Testis (tissue), 3 donors: Measurements from ENCODE around the gene DDX23. TPM values are rescaled to one million over a fixed set of nuclear protein-coding genes. Genes with fewer than 3 reads are reported as not detected.
A peak's percentile ranks its signal among the peaks of the same experiment; 100 is the strongest.

ENCODE experiments used
- DNase-seq: peaks from one replicate; pipeline ENCODE4 v3.0.0-alpha.2; 2019
- H3K27ac ChIP-seq, 2 donors: fragments of 200-600 bp; sonication (generic); one replicate each; pipeline ENCODE4 v1.5.1; 2019
- H3K27me3 ChIP-seq: fragments of 200-600 bp; sonication (generic); one replicate; pipeline ENCODE4 v1.5.1; 2019
- H3K36me3 ChIP-seq: fragments of 200-600 bp; sonication (generic); one replicate; pipeline ENCODE4 v1.5.1; 2017; ENCODE audit warnings: low read depth; ENCODE audit errors: missing control alignments
- H3K4me1 ChIP-seq: fragments of 200-600 bp; sonication (generic); one replicate; pipeline ENCODE4 v1.5.1; 2019
- H3K4me3 ChIP-seq, 2 donors: fragments of 200-600 bp; sonication (generic); one replicate each; pipeline ENCODE4 v1.5.1; 2017 to 2019
- H3K9me3 ChIP-seq: fragments of 200-600 bp; sonication (generic); one replicate; pipeline ENCODE4 v1.5.1; 2017
- POLR2A ChIP-seq: fragments of 450-650 bp; IDR thresholded peaks from one replicate; pipeline ENCODE4 v1.6.1; 2017; ENCODE audit warnings: antibody characterized with exemption, mild to moderate bottlenecking, moderate library complexity
- WGBS, 2 donors: methylation state at CpG; one replicate each; pipeline ENCODE4 v1.1.5; 2018; 5-methylcytosine and 5-hydroxymethylcytosine counted together
- intact Hi-C: fragments of 100-400 bp; cut with DNase I; formaldehyde crosslinking; loops from one replicate; pipeline ENCODE4 v1.15.1; 2023; ENCODE audit warnings: low total_unique reads
- polyA plus RNA-seq: library from polyadenylated mRNA; stranded (reverse); fragments of 350-450 nt; fragmentation: Illumina TruSeq; extraction: RNeasy Lipid Tissue Mini Kit (QIAGEN cat#74804); gene quantifications from one replicate; pipeline ENCODE4 v1.2.3, GENCODE V29; 2014; ENCODE audit warnings: low read depth, low replicate concordance; ENCODE audit not compliant: insufficient read depth
- total RNA-seq, 2 donors: library from RNA; depleted of rRNA; stranded (reverse); fragments of >200 nt; gene quantifications; one replicate each; pipeline ENCODE4 v1.2.3, GENCODE V29; 2016
- TF ChIP-seq, protein P1 (sequence below), 3 experiments: fragments of 450-650 bp in 2 of 3; fragments of 200-600 bp in 1 of 3; sonication (generic) in 1 of 3; IDR thresholded peaks; one replicate each; pipeline ENCODE4 v1.5.1; 2016 to 2019; ENCODE audit warnings: antibody characterized with exemption in 3 of 3, mild to moderate bottlenecking in 2 of 3, moderate library complexity in 1 of 3

Gene DDX23
- total and polyA plus RNA-seq, 3 donors from 2014 or later: 69.4 to 96.1 (median 85.0) TPM

DNA sequence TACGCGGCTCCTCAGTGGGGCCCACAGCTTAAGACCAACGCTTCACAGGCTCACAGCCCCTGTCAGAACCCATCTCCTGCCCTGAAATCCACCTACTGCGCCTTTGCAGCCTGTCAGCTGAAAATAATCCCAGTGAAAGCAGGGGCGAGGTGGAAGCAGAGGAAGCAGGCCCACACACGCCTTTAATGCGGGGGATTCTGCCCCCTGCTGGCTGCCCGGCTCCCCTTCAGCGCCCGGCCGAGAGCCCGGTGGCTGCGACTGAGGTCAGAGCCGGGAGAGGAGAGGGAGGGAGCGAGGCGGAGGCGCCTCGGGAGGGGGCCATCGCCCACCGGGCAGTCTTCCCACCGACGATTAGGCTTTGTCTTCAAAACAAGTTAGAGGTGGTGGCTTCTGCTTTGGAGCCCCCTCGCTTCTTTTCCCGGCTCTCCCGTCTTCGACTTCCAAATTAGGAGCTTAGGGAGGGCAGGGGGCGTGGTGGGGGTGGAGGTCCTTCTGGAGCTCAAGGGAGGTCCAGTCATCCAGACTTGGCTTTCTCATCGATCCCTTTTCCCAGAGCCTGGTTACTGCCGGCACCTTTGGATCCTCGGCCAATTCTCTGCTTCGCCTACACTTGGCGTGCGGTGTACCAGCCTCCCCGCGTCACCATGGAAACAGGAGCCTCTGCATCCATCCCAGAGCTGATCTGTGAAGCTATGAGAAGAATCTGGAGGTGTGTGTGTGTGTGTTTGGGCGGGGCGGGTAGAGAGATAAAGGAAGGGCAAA lies 38.9 kb upstream of the DDX23 start:
- 3 to 6% methylated on average over 20 to 37 of the region's 37 CpGs for WGBS, 2 donors
- DNase-seq: peak; percentile 83
- no peaks in the 10 kb centered on the region for H3K9me3 ChIP-seq
- peaks cover 9% of the 10 kb centered on the region for H3K4me1 ChIP-seq
- H3K36me3 ChIP-seq: no peaks in the 10 kb centered on the region
- H3K4me3 ChIP-seq: peak overlapping the region; percentile 17 to 46
- H3K27me3 ChIP-seq: no peaks in the 10 kb centered on the region
- intact Hi-C loops: no loop called here
- no peak overlapping the region for H3K27ac ChIP-seq
- TF ChIP-seq POLR2A: no peak
- TF ChIP-seq, protein P1, sequence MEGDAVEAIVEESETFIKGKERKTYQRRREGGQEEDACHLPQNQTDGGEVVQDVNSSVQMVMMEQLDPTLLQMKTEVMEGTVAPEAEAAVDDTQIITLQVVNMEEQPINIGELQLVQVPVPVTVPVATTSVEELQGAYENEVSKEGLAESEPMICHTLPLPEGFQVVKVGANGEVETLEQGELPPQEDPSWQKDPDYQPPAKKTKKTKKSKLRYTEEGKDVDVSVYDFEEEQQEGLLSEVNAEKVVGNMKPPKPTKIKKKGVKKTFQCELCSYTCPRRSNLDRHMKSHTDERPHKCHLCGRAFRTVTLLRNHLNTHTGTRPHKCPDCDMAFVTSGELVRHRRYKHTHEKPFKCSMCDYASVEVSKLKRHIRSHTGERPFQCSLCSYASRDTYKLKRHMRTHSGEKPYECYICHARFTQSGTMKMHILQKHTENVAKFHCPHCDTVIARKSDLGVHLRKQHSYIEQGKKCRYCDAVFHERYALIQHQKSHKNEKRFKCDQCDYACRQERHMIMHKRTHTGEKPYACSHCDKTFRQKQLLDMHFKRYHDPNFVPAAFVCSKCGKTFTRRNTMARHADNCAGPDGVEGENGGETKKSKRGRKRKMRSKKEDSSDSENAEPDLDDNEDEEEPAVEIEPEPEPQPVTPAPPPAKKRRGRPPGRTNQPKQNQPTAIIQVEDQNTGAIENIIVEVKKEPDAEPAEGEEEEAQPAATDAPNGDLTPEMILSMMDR (IDR thresholded peaks at IDR 0.05): peak; percentile 79 to 87 (median 86)

GRCh38 chr12:48889679-48890078 lies 37.7 kb upstream of the DDX23 start:
- peaks cover 9% of the 10 kb centered on the region for H3K4me1 ChIP-seq
- no peaks in the 10 kb centered on the region for H3K36me3 ChIP-seq
- 78 to 87% methylated on average over 3 of the region's 3 CpGs for whole genome bisulfite sequencing, 2 donors
- no peak for TF ChIP-seq POLR2A
- TF ChIP-seq, protein P1 (IDR thresholded peaks at IDR 0.05): no peak
- H3K27me3 ChIP-seq: no peaks in the 10 kb centered on the region
- H3K27ac ChIP-seq: no peak overlapping the region
- intact Hi-C loops: no loop called here
- DNase-seq: no peak
- no peaks in the 10 kb centered on the region for H3K9me3 ChIP-seq
- H3K4me3 ChIP-seq: no peak overlapping the region

DNA sequence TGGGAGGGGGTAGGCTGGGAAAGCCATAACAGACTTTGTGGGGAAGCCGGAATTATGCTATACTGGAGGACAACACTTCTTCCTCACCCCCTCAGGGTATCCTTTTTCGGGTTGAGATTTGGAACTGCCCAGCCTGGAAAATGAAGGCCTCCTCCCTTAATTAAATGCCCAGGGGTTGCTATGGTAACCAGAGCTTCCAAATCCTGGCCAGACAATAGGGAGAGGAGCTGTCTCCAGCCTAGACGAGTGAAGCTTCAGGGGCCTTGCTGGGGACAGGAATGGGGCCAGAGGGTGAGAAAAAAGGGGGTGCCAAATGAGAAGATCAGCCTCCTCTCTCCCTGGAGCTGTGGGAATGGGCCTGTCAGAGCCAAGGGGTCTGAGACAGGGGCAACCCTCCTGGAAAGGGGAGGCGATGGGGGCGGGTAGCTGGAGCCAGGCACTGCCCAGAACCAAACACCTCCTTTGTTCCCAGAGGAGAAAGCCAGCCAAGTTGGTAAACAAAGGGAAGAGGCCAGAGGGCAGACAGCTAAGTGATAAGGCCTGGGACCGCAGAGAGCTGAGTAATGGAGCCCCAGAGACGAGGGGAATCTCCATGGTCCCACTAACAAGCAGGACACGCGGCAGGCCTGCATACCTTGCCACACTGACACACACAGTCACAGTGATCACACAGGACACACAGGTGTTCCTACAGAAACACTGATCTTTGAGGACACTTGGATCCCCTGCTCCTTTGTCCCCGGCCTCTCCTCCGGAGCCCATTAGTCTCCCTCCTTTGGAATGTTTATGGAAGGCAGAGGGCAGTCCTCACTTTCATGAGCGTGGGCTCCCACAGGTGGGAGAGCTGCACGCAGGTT lies 31.6 kb upstream of the DDX23 start:
- no peaks in the 10 kb centered on the region for H3K9me3 ChIP-seq
- no peaks in the 10 kb centered on the region for H3K36me3 ChIP-seq
- H3K27ac ChIP-seq: no peak overlapping the region
- TF ChIP-seq, protein P1 (IDR thresholded peaks at IDR 0.05): no peak
- no peak for TF ChIP-seq POLR2A
- peaks cover 7% of the 10 kb centered on the region for H3K4me1 ChIP-seq
- DNase-seq: no peak
- WGBS, 2 donors: 72 to 79% methylated on average over 7 to 13 of the region's 13 CpGs
- intact Hi-C loops: no loop called here
- H3K4me3 ChIP-seq: no peak overlapping the region
- no peaks in the 10 kb centered on the region for H3K27me3 ChIP-seq

DNA sequence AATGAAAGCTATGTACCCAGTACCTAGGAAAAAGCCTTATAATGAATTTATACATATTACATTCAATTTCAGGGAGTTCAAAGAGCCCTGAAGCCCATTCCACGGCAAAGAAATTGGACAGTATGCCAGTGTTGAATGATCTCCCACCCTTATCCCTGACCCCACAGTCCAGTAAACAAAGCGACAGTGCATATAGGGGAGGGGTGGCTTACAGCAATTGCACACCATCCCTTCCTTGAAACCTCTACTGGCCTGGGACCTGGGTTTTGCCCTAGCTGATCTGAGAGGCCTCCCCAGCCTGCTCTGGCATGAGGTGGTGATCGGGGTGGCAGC lies 31.0 kb upstream of the DDX23 start:
- no peak overlapping the region for H3K27ac ChIP-seq
- intact Hi-C loops: no loop called here
- 87 to 94% methylated on average over 3 of the region's 3 CpGs for WGBS, 2 donors
- no peaks in the 10 kb centered on the region for H3K9me3 ChIP-seq
- H3K27me3 ChIP-seq: no peaks in the 10 kb centered on the region
- DNase-seq: no peak
- no peaks in the 10 kb centered on the region for H3K36me3 ChIP-seq
- peaks cover 7% of the 10 kb centered on the region for H3K4me1 ChIP-seq
- H3K4me3 ChIP-seq: no peak overlapping the region
- TF ChIP-seq, protein P1 (IDR thresholded peaks at IDR 0.05): no peak
- no peak for TF ChIP-seq POLR2A
